A549 (cell line): ENCODE measurements around the gene CAV1. TPM values are rescaled to one million over a fixed set of nuclear protein-coding genes. Genes with fewer than 3 reads are reported as not detected.
A peak's percentile ranks its signal among the peaks of the same experiment; 100 is the strongest.

Experiments
- ATAC-seq, 2 experiments: fragments of 200-7000 bp in 1 of 2; fragments of >200 bp in 1 of 2; cut with Nextera tagmentation in 1 of 2; cut with Tn5 transposase in 1 of 2; 3 replicates each; pipeline versions ENCODE4 v1.8.0 to v1.9.1; 2018 to 2020; ENCODE audit warnings: mild to moderate bottlenecking in 1 of 2, moderate library complexity in 1 of 2
- CTCF ChIA-PET: fragments of 300-600 bp; sonication (Branson Sonifier 250); formaldehyde crosslinking; extraction: SDS; loops from one replicate; lab custom pipeline; 2021; ENCODE audit warnings: antibody characterized with exemption, inconsistent platforms; lab: Yijun Ruan, JAX
- POLR2A ChIA-PET: fragments of 350-600 bp; formaldehyde crosslinking; extraction: SDS; loops from one replicate; lab custom pipeline; 2021; ENCODE audit warnings: antibody characterized with exemption, inconsistent platforms; lab: Yijun Ruan, JAX
- DNase-seq, 2 experiments: peaks; one replicate each; pipeline versions ENCODE4 v3.0.0 to v3.0.0-alpha.2; 2011 to 2016; ENCODE audit warnings: low read depth in 1 of 2, low spot score in 1 of 2
- FAIRE-seq: peaks from 2 replicates; lab custom pipeline; 2011; peaks lifted over from hg19 to GRCh38; lab: Jason Lieb, UNC
- H3K27ac ChIP-seq, 2 experiments: fragments of >200 bp; sonication (Bioruptor Twin); formaldehyde crosslinking; 3 replicates each; pipeline ENCODE4 v1.5.1; 2016 to 2017
- H3K4me1 ChIP-seq: fragments of >200 bp; sonication (Bioruptor Twin); formaldehyde crosslinking; 3 replicates; pipeline ENCODE4 v1.6.1; 2016
- H3K4me2 ChIP-seq: fragments of >200 bp; sonication (Bioruptor Twin); formaldehyde crosslinking; 3 replicates; pipeline ENCODE4 v1.6.1; 2016
- H3K4me3 ChIP-seq: fragments of >200 bp; sonication (Bioruptor Twin); formaldehyde crosslinking; 3 replicates; pipeline ENCODE4 v1.5.1; 2016
- H3K9me3 ChIP-seq: fragments of >200 bp; sonication (Bioruptor Twin); formaldehyde crosslinking; 3 replicates; pipeline ENCODE4 v1.6.1; 2016
- CBX8 ChIP-seq: fragments of 200-600 bp; sonication (generic); IDR thresholded peaks from 2 replicates; pipeline ENCODE4 v1.6.1; 2016
- CEBPB ChIP-seq, 2 experiments: fragments of >200 bp in 1 of 2; sonication (Bioruptor Twin) in 1 of 2; formaldehyde crosslinking in 1 of 2; IDR thresholded peaks; 2 replicates each; pipeline ENCODE4 v1.6.1; 2012 to 2016
- CHD2 ChIP-seq: fragments of 150-350 bp; IDR thresholded peaks from 2 replicates; pipeline ENCODE4 v1.6.1; 2014; ENCODE audit warnings: low read length; ENCODE audit not compliant: partially characterized antibody
- CHD4 ChIP-seq: fragments of 200-600 bp; sonication (generic); IDR thresholded peaks from 2 replicates; pipeline ENCODE4 v1.6.1; 2016; ENCODE audit warnings: antibody characterized with exemption, mild to moderate bottlenecking, borderline replicate concordance
- CTCF ChIP-seq: fragments of >200 bp; sonication (Bioruptor Twin); formaldehyde crosslinking; IDR thresholded peaks from 3 replicates; pipeline ENCODE4 v1.5.1; 2016
- EHF ChIP-seq: fragments of 250-450 bp; sonication (Bioruptor Pico); IDR thresholded peaks from 2 replicates; pipeline ENCODE4 v1.5.0; 2020; ENCODE audit warnings: mild to moderate bottlenecking
- EHMT2 ChIP-seq: fragments of 200-600 bp; sonication (generic); IDR thresholded peaks from 2 replicates; pipeline ENCODE4 v1.6.1; 2016; ENCODE audit warnings: antibody characterized with exemption, low read depth, mild to moderate bottlenecking, moderate library complexity
- EP300 ChIP-seq, 2 experiments: fragments of >200 bp; sonication (Bioruptor Twin); formaldehyde crosslinking; IDR thresholded peaks; 2 replicates in 1 of 2; 3 replicates in 1 of 2; pipeline ENCODE4 v1.6.1; 2016 to 2017
- FOSB ChIP-seq: fragments of 250-450 bp; sonication (Bioruptor Pico); IDR thresholded peaks from 2 replicates; pipeline ENCODE4 v1.5.0; 2020; ENCODE audit warnings: mild to moderate bottlenecking, moderate library complexity
- FOSL2 ChIP-seq, 2 experiments: fragments of 450-650 bp in 1 of 2; fragments of >200 bp in 1 of 2; sonication (Bioruptor Twin) in 1 of 2; formaldehyde crosslinking; IDR thresholded peaks; 2 replicates each; pipeline versions ENCODE4 v1.5.0 to v1.6.1; 2016 to 2020; ENCODE audit warnings: mild to moderate bottlenecking in 1 of 2, moderate library complexity in 1 of 2
- FOXS1 ChIP-seq: fragments of 250-450 bp; sonication (Bioruptor Pico); IDR thresholded peaks from 2 replicates; pipeline ENCODE4 v1.5.0; 2020; ENCODE audit warnings: mild to moderate bottlenecking, moderate library complexity
- HEYL ChIP-seq: fragments of 250-450 bp; sonication (Bioruptor Pico); IDR thresholded peaks from 2 replicates; pipeline ENCODE4 v1.8.0; 2021; ENCODE audit warnings: mild to moderate bottlenecking, moderate library complexity
- HOXA7 ChIP-seq: fragments of 250-450 bp; sonication (Bioruptor Pico); IDR thresholded peaks from 2 replicates; pipeline ENCODE4 v1.5.0; 2020; ENCODE audit warnings: mild to moderate bottlenecking, moderate library complexity
- HOXB13 ChIP-seq: fragments of 250-450 bp; sonication (Bioruptor Pico); IDR thresholded peaks from 2 replicates; pipeline ENCODE4 v1.5.0; 2020; ENCODE audit warnings: low read depth, mild to moderate bottlenecking, moderate library complexity
- HOXB5 ChIP-seq: fragments of 250-450 bp; sonication (Bioruptor Pico); IDR thresholded peaks from 2 replicates; pipeline ENCODE4 v1.5.0; 2020; ENCODE audit warnings: mild to moderate bottlenecking, moderate library complexity
- JUN ChIP-seq, 2 experiments: fragments of >200 bp; sonication (Bioruptor Twin); formaldehyde crosslinking; IDR thresholded peaks; 2 replicates in 1 of 2; 3 replicates in 1 of 2; pipeline ENCODE4 v1.6.1; 2016 to 2017
- JUNB ChIP-seq: fragments of >200 bp; sonication (Bioruptor Twin); formaldehyde crosslinking; IDR thresholded peaks from 2 replicates; pipeline ENCODE4 v1.6.1; 2016
- KDM1A ChIP-seq: fragments of 200-600 bp; sonication (generic); IDR thresholded peaks from 2 replicates; pipeline ENCODE4 v1.6.1; 2016; ENCODE audit warnings: low read depth, mild to moderate bottlenecking
- NFE2L2 ChIP-seq: fragments of 150-350 bp; conservative IDR thresholded peaks from 2 replicates; pipeline ENCODE4 v1.6.1; 2014; ENCODE audit warnings: low read length
- PBX3 ChIP-seq: IDR thresholded peaks from 2 replicates; pipeline ENCODE4 v1.6.1; 2012
- POLR2A ChIP-seq: IDR thresholded peaks from 2 replicates; pipeline ENCODE4 v1.6.1; 2012; ENCODE audit warnings: mild to moderate bottlenecking, low read length
- RAD21 ChIP-seq, 2 experiments: fragments of >200 bp in 1 of 2; sonication (Bioruptor Twin) in 1 of 2; formaldehyde crosslinking in 1 of 2; IDR thresholded peaks in 1 of 2; conservative IDR thresholded peaks in 1 of 2; 2 replicates in 1 of 2; 3 replicates in 1 of 2; pipeline ENCODE4 v1.6.1; 2012 to 2018; ENCODE audit warnings: inconsistent platforms in 1 of 2
- RARB ChIP-seq: fragments of 250-450 bp; sonication (Bioruptor Pico); IDR thresholded peaks from 2 replicates; pipeline ENCODE4 v1.8.0; 2021; ENCODE audit warnings: mild to moderate bottlenecking, moderate library complexity
- SREBF2 ChIP-seq: fragments of 450-650 bp; IDR thresholded peaks from 2 replicates; pipeline ENCODE4 v1.6.1; 2014; ENCODE audit warnings: mild to moderate bottlenecking, moderate library complexity
- TFCP2L1 ChIP-seq: fragments of 250-450 bp; sonication (Bioruptor Pico); IDR thresholded peaks from 2 replicates; pipeline ENCODE4 v1.5.0; 2021; ENCODE audit warnings: mild to moderate bottlenecking
- TP53 ChIP-seq: fragments of 250-450 bp; sonication (Bioruptor Pico); IDR thresholded peaks from 2 replicates; pipeline ENCODE4 v1.5.0; 2021; ENCODE audit warnings: mild to moderate bottlenecking, moderate library complexity
- USF2 ChIP-seq: fragments of 450-650 bp; IDR thresholded peaks from 2 replicates; pipeline ENCODE4 v1.6.1; 2014; ENCODE audit warnings: antibody characterized with exemption
- ZNF302 ChIP-seq: fragments of 250-450 bp; sonication (Bioruptor Pico); IDR thresholded peaks from 2 replicates; pipeline ENCODE4 v1.9.0; 2021; ENCODE audit warnings: inconsistent platforms, mild to moderate bottlenecking, moderate library complexity
- WGBS: methylation state at CpG from one replicate; pipeline ENCODE4 v1.1.6; 2017; ENCODE audit errors: missing lambda C conversion rate; 5-methylcytosine and 5-hydroxymethylcytosine counted together
- polyA minus RNA-seq: library from RNA; depleted of rRNA, polyadenylated mRNA; stranded (reverse); fragments of >200 nt; gene quantifications from 2 replicates; pipeline ENCODE4 v1.2.3, GENCODE V29; 2011; rRNA and poly(A)+ RNA removed
- polyA plus RNA-seq, 4 experiments: library from polyadenylated mRNA; depleted of rRNA in 3 of 4; stranded (reverse); fragments of >200 nt; fragmentation: RNase III in 1 of 4; extraction: RNeasy Plus Mini Kit Qiagen cat#74134 plus additional on column Dnase treatment in 1 of 4; gene quantifications; 2 replicates in 3 of 4; 3 replicates in 1 of 4; pipeline ENCODE4 v1.2.3, GENCODE V29; 2011 to 2017
- TF ChIP-seq, protein P1 (sequence below): IDR thresholded peaks from 2 replicates; pipeline ENCODE4 v1.6.1; 2012; ENCODE audit warnings: low read depth, borderline replicate concordance
- TF ChIP-seq, protein P2 (sequence below): IDR thresholded peaks from 2 replicates; pipeline ENCODE4 v1.6.1; 2012
- TF ChIP-seq, protein P3 (sequence below): fragments of 150-350 bp; IDR thresholded peaks from 2 replicates; pipeline ENCODE4 v1.6.1; 2014; ENCODE audit warnings: low read depth, mild to moderate bottlenecking, low read length
- TF ChIP-seq, protein P4 (sequence below): fragments of >200 bp; sonication (Bioruptor Twin); formaldehyde crosslinking; IDR thresholded peaks from 2 replicates; pipeline ENCODE4 v1.6.1; 2016
- TF ChIP-seq, protein P5 (sequence below): fragments of 250-450 bp; sonication (Bioruptor Pico); IDR thresholded peaks from 2 replicates; pipeline ENCODE4 v1.5.0; 2020; ENCODE audit warnings: low read depth, mild to moderate bottlenecking, moderate library complexity

The CAV1 gene
- 365 and 529 TPM in 2 replicates for polyA plus RNA-seq (2011; rRNA removed)
- 589 and 611 TPM in 2 replicates for polyA plus RNA-seq (2012; cell fraction: cytosol; rRNA removed)
- polyA plus RNA-seq (2012; cell fraction: nucleus; rRNA removed) = 290 and 502 TPM in 2 replicates
- 493 to 547 TPM (median 530 TPM) in 3 replicates for polyA plus RNA-seq (2017; fragmentation: RNase III; extraction: RNeasy Plus Mini Kit Qiagen cat#74134 plus additional on column Dnase treatment)
- polyA minus RNA-seq = 537 and 542 TPM in 2 replicates

GRCh38 chr7:116524609-116525297 lies at the start of gene CAV1:
Gene CAV1, plus strand, starts transcription at chr7:116525036. Its CDS starts 27 bp downstream, at chr7:116525063.
- Histone ChIP-seq H3K4me3 (peak within 1 kb of the TSS; percentile 78), H3K4me1 (peaks cover 59% of the 10 kb centered on the region), H3K9me3 (no peaks in the 10 kb centered on the region), H3K27ac (peak within 1 kb of the TSS; percentile 99), H3K4me2 (peak within 1 kb of the TSS; percentile 98)
- ATAC-seq (peak; percentile 76 to 82), FAIRE-seq (no peak), DNase-seq (peak; percentile 93 to 96)
- ChIA-PET POLR2A (interaction anchor here (0.7 to 3.3 kb wide), 9 partner anchors 13 to 266 kb away, joined by 3 to 50 read pairs (median 14); partner anchors contain the start of gene CAV2), CTCF (interaction anchor here (0.8 to 4.3 kb wide), 33 partner anchors 9 to 351 kb away, joined by 3 to 108 read pairs (median 12); partner anchors contain the start of gene CAV2)
- 1% methylated on average over 41 of the region's 42 CpGs for WGBS
- TF ChIP-seq, protein P1, sequence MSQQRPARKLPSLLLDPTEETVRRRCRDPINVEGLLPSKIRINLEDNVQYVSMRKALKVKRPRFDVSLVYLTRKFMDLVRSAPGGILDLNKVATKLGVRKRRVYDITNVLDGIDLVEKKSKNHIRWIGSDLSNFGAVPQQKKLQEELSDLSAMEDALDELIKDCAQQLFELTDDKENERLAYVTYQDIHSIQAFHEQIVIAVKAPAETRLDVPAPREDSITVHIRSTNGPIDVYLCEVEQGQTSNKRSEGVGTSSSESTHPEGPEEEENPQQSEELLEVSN = peak; percentile 62; the same call in 1 of the 2 replicates
- peak; percentile 68 for TF ChIP-seq JUNB
- 0 out of 2 replicates have a peak, but pooled peaks have one; percentile 47 for TF ChIP-seq FOSB
- TF ChIP-seq, protein P2, sequence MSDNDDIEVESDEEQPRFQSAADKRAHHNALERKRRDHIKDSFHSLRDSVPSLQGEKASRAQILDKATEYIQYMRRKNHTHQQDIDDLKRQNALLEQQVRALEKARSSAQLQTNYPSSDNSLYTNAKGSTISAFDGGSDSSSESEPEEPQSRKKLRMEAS = peak; percentile 89
- no peak for TF ChIP-seq RARB (CRISPR knock-in tag)
- peak; percentile 36 to 78; a peak in 3 of 5 replicates for TF ChIP-seq EP300 (IDR thresholded peaks at IDR 0.05)
- TF ChIP-seq CBX8 = no peak
- TF ChIP-seq RAD21 (conservative IDR thresholded peaks at IDR 0.05 in 1 of 2, IDR thresholded peaks at IDR 0.05 in 1 of 2) = peak; percentile 52 to 78
- peak; percentile 18; the same call in 1 of the 3 replicates for TF ChIP-seq CTCF
- peak; percentile 8; the same call in 1 of the 2 replicates for TF ChIP-seq POLR2A
- TF ChIP-seq USF2 = no peak
- TF ChIP-seq SREBF2 = no peak
- peak; percentile 61; the same call in 1 of the 2 replicates for TF ChIP-seq FOSL2 (IDR thresholded peaks at IDR 0.05)
- TF ChIP-seq FOSL2 (CRISPR knock-in tag; IDR thresholded peaks at IDR 0.05) = peak; percentile 91
- TF ChIP-seq TP53 (CRISPR knock-in tag) = no peak
- no peak for TF ChIP-seq NFE2L2
- TF ChIP-seq, protein P3, sequence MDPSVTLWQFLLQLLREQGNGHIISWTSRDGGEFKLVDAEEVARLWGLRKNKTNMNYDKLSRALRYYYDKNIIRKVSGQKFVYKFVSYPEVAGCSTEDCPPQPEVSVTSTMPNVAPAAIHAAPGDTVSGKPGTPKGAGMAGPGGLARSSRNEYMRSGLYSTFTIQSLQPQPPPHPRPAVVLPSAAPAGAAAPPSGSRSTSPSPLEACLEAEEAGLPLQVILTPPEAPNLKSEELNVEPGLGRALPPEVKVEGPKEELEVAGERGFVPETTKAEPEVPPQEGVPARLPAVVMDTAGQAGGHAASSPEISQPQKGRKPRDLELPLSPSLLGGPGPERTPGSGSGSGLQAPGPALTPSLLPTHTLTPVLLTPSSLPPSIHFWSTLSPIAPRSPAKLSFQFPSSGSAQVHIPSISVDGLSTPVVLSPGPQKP = no peak
- TF ChIP-seq PBX3 = 0 out of 2 replicates have a peak, but pooled peaks have one; percentile 13
- TF ChIP-seq HOXA7 (CRISPR knock-in tag) = no peak
- TF ChIP-seq FOXS1 (CRISPR knock-in tag) = no peak
- TF ChIP-seq KDM1A = no peak
- no peak for TF ChIP-seq HOXB13 (CRISPR knock-in tag)
- no peak for TF ChIP-seq ZNF302 (CRISPR knock-in tag)
- no peak for TF ChIP-seq HEYL
- no peak for TF ChIP-seq EHF (CRISPR knock-in tag)
- no peak for TF ChIP-seq CHD4
- TF ChIP-seq, protein P4, sequence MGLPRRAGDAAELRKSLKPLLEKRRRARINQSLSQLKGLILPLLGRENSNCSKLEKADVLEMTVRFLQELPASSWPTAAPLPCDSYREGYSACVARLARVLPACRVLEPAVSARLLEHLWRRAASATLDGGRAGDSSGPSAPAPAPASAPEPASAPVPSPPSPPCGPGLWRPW = no peak
- TF ChIP-seq CEBPB (IDR thresholded peaks at IDR 0.05) = peak; percentile 33 to 64; a peak in 1 of 4 replicates
- 0 out of 2 replicates have a peak, but pooled peaks have one; percentile 33 for TF ChIP-seq TFCP2L1
- peak; percentile 86 to 92; a peak in 4 of 5 replicates for TF ChIP-seq JUN (IDR thresholded peaks at IDR 0.05)
- TF ChIP-seq HOXB5 (CRISPR knock-in tag) = 0 out of 2 replicates have a peak, but pooled peaks have one; percentile 7
- TF ChIP-seq, protein P5, sequence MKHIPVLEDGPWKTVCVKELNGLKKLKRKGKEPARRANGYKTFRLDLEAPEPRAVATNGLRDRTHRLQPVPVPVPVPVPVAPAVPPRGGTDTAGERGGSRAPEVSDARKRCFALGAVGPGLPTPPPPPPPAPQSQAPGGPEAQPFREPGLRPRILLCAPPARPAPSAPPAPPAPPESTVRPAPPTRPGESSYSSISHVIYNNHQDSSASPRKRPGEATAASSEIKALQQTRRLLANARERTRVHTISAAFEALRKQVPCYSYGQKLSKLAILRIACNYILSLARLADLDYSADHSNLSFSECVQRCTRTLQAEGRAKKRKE (CRISPR knock-in tag) = no peak
- no peak for TF ChIP-seq EHMT2
- no peak for TF ChIP-seq CHD2
